GM18520 (cell line): ENCODE data around the gene SPDYC.

ENCODE experiments used
- ATAC-seq: cut with Tn5 transposase; IDR thresholded peaks from one replicate; pipeline ENCODE4 v1.9.1; 2021; ENCODE audit not compliant: unreplicated experiment

The SPDYC gene

DNA sequence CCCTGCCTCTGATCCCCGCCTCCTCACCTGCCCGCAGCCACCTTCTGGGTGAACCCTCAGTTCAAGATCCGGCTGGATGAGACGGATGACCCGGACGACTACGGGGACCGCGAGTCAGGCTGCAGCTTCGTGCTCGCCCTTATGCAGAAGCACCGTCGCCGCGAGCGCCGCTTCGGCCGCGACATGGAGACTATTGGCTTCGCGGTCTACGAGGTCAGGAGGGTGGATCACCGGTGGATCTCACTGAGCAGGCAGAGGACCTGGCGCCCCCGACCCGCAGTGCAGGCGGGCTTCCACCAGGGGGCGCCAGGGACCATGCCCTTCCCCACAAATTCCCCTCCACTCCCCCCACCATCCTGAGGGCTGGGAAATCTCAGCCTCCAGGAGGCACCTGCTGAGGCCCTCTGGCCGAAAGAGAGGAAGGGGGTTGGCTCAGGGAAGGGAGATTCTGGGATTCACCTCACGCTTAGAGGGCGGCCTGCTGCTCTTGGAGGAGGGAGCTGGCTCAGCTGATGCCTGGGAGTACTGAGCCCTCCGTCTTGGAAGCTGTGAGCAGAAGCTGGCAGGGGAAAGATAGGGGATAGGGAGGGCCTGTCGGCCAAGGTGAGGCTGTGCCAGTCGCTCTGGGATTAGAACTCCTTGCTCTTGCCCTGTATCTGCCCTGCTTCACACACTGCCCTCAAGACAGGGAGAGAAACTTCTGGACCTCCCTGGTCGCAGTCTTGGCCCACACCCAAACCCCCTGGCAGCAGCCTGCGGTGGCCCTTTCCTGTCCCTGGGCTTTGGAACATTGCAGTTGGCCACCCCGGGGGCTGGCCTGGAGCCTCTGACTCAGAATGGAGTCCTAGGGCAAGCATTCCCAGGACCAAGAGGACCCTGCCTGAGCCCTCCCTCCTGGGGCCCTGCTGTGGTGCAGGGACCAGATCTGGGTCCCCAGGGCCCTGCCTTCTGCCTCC, 34.9 kb downstream of the SPDYC start:
- no peak for ATAC-seq

DNA sequence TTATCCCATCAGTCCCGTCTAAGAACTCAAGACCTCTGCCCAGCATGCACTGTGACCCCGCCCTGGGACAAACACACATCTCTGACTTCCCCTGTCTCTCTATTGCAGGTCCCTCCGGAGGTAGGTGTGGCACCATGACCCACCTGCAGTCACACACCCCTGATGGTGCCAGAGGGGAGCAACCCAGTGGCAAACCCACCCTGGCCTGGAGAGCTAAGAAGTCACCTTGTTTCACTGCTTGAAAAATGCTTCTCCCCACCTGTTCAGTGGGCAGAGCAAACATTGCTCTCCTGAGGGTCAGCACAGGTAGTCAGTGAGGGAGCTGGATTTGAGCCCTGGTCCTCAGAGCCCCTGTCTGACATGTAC, 35.6 kb downstream of the SPDYC start:
- ATAC-seq: no peak

DNA sequence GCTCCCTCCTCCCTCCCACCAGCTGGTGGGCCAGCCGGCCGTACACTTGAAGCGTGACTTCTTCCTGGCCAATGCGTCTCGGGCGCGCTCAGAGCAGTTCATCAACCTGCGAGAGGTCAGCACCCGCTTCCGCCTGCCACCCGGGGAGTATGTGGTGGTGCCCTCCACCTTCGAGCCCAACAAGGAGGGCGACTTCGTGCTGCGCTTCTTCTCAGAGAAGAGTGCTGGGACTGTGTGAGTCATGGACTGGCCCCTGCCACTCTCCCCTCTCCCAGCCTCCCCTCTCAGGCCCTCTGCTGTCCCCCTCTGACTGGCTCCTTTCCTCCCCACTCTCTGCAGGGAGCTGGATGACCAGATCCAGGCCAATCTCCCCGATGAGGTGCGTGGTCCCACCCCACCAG, 36.4 kb downstream of the SPDYC start:
- ATAC-seq: no peak

DNA sequence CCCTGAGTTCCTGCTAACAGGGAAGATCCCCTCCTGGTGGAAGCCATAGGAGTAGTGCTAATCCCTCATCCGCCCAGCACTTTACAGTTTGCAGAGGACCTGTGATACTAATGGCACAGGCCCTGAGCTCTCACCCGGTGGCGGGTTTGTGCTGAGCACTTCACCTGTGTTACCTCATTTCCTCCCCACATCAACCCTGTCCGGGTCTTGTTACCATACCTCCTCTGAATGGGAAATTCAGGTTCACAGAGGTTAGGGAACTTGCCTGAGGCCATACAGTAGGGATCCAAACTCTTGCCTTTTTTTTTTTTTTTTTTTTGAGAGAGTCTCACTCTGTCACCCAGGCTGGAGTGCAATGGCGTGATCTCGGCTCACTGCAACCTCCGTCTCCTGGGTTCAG, 36.9 kb downstream of the SPDYC start:
- no peak for ATAC-seq

DNA sequence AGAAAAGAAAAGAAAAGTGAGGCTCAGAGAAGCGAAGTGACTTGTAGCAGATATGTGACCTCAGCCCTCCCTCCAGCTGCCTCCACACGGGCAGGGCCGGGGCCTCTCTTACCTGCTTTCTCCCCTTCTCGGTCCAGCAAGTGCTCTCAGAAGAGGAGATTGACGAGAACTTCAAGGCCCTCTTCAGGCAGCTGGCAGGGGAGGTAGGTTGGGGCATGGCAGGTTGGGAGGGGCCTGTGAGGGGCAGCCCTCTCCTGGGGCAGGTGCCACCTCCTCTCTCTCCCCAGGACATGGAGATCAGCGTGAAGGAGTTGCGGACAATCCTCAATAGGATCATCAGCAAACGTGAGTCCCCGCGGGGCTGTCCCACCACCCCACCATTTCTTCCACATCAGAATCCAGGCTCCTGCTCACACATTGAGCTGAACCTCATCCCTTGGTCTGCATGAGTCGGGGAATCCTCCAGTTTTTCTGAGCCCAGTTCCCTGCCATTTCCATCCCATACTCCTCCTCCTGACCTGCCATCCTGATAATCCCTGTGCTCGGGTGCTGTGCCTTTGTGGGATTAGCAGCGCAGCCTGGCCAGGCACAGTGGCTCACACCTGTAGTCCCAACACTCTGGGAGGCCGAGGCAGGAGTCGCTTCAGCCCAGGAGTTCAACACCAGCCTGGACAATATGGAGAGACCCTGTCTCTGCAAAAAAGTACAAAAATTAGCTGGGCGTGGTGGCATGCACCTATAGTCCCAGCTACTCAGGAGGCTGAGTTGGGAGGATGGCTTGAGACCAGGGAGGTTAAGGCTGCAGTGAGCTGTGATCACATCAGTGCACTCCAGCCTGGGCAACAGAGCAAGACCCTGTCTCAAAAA, 38.1 kb downstream of the SPDYC start:
- no peak for ATAC-seq

DNA sequence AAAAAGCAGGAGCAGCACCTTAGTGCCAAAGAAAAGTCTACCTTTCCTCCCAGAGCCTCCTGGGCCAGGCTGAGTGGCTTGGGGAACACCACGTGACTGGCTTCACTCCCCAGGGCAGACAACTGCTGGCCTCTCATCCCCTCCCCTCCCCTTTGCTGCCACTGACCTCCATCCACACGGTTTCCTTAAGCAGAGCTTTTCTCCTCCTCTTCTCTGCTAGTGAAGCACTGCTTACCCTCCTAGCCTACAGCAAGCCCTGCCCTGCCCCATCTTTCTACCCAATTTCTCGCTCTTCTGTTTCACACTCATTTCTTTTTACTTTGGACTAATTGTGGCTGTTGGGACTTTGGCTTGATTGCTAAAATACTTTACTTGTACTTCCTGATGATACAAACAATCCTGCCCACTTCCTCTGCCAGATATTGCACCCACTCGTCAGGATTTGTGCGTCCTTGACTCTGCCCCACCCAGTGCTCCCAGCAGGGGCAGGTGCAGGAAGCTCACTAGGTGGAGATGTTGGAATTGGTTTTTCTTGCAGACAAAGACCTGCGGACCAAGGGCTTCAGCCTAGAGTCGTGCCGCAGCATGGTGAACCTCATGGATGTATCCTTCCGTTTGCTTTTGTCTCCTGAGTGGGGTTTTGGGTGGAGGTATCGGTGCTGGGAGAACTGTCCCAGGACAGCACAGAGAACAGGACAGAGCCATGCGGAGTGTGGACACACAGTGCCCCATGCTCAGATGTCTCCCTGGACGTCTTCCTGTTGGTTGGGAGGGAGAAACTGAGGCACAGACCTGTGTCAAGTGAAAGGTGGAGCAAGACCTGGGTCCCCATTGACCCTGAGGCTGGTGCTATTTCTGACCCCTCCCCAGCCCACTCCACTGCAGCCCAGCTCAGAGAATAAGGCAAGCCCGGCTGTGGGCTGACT, 39.0 kb downstream of the SPDYC start:
- no peak for ATAC-seq

DNA sequence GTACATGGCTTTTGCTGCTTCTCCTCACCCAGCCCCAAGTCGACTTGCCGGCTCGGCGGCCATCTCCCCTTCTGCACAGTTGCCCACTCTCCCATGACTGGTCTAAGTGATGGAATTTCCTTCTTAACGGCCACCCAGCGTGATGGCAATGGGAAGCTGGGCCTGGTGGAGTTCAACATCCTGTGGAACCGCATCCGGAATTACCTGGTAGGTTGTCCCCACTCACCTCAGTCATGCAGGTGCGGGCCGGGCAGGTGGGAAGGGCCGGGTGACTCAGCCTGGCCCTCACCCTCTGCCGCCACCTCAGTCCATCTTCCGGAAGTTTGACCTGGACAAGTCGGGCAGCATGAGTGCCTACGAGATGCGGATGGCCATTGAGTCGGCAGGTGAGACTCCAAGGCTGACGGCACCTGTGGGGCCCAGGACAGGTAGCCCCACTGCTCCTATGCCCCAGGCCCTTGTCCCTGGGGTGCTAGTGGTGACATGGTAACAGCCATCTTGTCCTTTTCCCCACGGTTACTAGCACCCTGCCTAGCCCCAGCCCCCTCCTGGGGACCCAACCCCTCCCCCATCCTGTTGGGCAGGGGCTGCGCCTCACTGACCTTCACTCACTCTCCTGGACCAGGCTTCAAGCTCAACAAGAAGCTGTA, 39.8 kb downstream of the SPDYC start:
- no peak for ATAC-seq

DNA sequence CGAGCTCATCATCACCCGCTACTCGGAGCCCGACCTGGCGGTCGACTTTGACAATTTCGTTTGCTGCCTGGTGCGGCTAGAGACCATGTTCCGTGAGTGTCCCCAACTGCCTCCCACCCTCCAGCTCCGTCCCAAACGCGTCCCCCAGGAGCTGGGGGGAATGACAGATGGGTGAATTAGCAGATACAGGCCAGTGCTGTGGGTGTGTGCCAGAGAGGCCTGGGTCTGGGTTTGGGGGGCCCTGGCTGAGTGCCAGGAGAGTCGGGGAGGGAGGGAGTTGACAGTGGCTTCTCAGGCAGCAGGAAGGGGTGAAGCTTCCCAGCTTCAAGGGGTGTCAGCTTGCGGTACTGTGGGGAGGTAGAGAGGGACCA, 40.3 kb downstream of the SPDYC start:
- ATAC-seq: no peak

DNA sequence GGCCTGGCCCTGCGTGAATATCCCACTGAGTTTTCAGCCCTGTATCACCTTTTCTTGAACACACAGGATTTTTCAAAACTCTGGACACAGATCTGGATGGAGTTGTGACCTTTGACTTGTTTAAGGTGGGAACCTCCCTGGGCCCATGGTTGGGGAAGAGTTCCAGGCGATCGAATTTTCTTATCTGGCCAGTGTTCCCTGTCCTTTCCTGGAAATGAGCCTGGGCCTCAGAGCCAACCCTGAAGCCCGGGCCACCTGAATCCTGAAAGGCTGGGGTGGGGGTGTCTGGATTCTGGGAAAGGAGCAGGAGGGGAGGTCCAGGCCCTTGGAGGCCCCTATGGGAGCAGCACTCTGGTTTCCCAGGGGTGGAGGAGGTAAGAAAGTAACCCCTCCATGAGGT, 40.7 kb downstream of the SPDYC start:
- no peak for ATAC-seq

DNA sequence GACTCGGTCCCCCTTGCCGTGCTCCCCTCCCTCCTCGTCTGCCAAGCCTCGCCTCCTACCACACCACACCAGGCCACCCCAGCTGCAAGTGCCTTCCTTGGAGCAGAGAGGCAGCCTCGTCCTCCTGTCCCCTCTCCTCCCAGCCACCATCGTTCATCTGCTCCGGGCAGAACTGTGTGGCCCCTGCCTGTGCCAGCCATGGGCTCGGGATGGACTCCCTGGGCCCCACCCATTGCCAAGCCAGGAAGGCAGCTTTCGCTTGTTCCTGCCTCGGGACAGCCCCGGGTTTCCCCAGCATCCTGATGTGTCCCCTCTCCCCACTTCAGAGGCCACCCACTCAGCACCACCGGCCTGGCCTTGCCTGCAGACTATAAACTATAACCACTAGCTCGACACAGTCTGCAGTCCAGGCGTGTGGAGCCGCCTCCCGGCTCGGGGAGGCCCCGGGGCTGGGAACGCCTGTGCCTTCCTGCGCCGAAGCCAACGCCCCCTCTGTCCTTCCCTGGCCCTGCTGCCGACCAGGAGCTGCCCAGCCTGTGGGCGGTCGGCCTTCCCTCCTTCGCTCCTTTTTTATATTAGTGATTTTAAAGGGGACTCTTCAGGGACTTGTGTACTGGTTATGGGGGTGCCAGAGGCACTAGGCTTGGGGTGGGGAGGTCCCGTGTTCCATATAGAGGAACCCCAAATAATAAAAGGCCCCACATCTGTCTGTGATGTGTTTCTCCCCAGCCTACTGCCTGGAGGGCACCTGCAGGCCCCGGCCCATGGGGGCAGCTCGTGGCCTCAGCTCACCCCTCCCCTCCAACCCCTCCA, 41.5 kb downstream of the SPDYC start:
- ATAC-seq: no peak

DNA sequence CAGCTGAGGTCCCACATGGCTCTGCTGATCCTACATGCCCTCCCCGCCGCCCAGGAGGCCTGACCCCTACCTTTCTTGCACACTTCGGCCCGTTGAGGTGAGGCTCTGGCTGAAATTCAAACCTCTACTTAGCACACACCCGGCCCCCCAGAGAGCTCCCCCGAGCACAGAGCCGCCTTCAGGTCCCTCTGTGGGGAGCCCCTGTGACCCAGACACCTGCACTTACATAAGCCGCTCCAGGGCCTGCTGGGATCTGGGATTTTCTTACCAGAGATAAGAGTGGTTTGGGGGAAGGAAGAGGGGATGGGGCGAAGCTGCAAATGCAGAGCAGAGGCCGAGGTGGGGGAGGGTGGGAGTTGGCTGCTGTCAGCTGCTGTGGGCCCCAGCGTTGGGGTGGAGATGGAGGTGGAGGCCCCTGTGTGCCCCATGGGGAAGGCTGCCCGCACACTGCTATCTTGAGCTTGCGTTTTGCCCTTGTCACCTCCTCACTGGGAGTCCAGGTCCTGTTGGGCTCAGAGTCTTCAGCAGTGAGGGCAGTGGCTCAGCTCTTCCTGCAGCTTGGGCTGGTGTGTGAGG, 42.3 kb downstream of the SPDYC start:
- ATAC-seq: no peak

DNA sequence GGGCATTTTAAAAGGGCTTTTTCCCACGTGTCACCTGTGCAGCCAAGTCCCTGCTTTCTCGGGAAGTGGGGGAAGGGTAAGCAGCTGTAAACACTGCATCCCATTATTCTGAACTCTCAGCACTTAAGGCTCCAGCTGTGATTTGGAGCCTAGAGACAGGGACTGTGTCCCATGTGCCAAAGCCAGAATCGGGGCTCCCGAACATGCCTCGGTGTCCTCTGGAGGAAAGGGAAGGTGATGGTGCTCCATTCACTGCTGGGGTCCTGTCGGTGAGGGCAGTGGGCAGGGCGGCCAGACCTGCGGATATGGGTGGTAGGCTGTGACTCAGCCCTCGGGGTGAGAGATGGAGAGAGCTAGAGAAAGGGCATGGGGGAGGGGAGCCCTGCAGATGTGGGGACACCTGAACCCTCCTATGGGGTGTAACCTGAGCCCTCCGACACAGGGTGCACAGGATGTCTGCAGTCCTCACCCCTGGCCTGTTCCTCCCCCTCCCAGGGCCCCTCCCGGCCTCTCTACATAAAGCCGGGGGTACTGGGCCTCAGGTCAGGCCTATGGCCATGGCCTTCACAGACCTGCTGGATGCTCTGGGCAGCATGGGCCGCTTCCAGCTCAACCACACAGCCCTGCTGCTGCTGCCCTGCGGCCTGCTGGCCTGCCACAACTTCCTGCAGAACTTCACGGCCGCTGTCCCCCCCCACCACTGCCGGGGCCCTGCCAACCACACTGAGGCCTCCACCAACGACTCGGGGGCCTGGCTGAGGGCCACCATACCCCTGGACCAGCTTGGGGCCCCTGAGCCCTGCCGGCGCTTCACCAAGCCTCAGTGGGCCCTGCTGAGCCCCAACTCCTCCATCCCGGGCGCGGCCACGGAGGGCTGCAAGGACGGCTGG, 43.5 kb downstream of the SPDYC start:
- no peak for ATAC-seq

DNA sequence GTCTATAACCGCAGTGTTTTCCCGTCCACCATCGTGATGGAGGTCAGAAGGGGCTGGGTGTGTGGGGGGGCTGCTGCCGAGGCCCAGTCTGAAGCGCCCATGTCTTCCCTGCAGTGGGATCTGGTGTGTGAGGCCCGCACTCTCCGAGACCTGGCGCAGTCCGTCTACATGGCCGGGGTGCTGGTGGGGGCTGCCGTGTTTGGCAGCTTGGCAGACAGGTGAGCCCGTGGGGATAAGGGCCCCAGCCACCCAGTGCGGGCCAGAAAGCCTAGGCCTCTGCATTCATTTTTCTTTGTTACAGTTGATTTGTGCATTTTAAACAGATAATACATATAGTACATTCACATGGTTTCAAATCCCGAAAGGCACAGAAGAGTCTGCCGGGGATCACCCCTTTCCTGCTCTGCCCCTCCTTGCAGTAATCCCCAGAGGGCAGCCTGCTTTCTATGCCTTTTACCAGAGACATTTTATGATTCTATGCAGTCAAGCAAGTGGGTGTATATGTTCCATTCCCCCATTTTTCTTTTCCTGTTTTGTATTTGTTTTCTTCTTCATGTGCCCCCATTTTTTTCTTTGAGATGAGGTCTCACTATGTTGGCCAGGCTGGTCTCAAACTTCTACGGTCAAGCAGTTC, 44.3 kb downstream of the SPDYC start:
- ATAC-seq: no peak

DNA sequence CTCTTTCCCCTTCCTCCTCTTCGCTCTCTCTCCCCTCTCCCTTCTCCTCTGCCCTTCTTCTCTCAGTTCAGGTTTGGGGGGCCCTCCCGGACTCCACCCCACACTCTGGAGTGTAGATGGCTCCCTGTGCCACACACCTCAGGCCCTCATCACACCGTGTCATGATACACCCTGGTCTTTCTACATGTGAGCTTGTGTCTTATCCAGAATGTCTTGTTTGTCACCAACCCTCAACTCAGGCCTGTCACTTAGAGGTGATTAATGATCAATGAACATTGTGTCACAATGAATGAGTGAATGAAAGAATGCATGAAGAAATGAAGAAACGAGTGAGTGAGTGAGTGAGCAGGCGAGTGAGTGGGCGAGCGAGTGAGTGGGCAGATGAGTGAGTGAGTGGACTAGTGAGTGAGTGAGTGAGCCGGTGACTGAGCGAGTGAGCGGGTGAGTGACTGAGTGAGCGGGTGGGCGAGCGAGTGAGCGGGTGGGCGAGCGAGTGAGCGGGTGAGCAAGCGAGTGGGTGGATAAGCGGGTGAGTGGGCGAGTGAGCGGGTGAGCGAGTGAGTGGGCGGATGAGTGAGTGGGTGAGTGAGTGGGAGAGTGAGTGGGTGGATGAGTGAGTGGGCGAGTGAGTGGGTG, 45.5 kb downstream of the SPDYC start:
- no peak for ATAC-seq

DNA sequence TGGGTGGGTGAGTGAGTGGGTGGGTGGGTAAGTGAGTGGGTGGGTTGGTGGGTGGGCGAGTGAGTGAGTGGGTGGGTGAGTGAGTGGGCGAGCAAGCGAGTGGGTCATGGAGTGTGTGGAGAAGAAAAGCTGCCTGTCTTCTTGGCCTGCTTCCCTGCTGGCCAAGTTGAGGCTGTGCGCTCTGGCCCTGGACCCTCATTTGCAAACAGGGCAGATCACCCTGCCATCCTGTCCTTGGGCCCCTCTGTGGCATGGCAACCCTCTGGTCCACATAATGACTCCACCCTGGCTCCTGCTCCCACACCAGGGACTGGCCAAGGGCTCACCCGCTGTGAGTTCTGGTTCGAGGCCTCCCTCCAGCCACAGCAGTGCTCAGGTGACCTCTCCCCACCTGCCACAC, 46.8 kb downstream of the SPDYC start:
- ATAC-seq: no peak

DNA sequence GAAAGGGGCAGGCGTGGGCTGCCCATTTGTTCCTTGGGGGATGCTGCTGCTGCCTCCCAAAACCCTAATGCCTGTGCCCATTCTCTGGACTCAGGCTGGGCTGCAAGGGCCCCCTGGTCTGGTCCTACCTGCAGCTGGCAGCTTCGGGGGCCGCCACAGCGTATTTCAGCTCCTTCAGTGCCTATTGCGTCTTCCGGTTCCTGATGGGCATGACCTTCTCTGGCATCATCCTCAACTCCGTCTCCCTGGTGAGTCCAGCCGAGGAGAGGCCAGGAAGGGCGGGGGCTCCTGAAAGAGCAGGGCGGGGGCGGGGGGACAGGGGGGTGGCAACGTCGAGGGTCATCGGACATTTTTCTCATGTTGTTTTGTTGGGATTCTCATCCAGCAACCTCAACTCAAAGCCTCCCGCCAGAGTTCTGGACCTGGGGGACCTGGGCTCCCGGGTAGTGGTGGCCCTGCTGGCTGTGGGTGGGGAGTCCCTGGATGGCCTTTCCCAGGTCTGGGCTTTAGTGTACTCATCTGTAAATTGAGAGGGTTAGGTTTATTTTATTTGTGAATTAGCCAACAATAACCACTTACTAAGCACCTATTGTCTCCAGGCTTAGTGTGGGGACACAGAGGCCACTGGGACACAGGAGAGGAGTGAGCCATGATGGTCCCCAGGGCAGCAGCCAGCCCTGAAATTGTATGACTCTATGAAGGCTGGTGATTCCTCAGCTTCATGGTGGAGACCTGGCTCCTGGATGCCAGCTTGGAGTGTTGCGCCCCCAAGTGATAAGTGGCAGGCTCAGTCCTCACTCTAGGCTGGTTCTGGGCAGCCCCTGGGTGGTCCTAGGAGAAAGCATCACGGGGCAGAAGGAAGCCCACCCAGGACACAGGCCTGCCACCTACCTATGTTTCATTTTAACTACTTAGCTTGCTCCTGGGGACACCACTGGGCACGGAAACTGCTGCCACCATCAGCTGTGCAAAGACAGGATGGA, 47.7 kb downstream of the SPDYC start:
- no peak for ATAC-seq
